ENCODE measurements around the gene PPP1R13B.

DNA sequence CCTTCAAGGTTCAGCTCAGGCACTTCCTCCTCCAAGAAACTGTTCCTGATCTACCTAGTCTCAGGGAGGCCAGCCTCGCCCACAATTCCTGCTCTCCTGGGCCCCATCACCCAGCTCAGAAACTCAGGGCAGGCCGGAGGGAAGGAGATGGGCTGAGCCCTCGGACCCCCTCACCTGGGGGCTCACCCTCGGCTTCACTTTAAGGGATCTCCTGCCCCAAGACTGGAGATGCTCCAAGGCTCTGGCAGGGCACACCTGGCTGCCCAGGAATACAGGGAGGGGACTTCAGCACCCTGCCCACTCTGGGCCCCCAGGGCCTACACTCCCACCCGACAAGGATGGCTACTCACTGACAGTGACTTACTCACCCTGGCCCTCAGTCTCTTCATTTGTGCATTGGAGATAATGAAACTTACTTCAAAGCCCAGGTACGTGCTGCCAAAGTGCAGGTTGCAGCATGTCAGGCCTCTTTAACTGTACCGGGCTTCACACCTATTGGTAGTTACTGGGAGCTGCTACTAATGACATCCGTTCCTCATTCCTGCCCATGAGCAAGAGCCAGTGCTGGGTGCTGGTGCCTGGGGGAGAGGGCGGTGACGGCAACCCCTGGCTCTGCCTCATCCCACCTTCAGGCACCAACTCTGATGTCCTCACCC is 21.0 kb upstream of the PPP1R13B start:
- TF ChIP-seq, protein P1, sequence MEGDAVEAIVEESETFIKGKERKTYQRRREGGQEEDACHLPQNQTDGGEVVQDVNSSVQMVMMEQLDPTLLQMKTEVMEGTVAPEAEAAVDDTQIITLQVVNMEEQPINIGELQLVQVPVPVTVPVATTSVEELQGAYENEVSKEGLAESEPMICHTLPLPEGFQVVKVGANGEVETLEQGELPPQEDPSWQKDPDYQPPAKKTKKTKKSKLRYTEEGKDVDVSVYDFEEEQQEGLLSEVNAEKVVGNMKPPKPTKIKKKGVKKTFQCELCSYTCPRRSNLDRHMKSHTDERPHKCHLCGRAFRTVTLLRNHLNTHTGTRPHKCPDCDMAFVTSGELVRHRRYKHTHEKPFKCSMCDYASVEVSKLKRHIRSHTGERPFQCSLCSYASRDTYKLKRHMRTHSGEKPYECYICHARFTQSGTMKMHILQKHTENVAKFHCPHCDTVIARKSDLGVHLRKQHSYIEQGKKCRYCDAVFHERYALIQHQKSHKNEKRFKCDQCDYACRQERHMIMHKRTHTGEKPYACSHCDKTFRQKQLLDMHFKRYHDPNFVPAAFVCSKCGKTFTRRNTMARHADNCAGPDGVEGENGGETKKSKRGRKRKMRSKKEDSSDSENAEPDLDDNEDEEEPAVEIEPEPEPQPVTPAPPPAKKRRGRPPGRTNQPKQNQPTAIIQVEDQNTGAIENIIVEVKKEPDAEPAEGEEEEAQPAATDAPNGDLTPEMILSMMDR (IDR thresholded peaks at IDR 0.05; ENCODE audit: poor library complexity): no peak
- TF ChIP-seq EZH2 (IDR thresholded peaks at IDR 0.05; ENCODE audit: borderline replicate concordance): no peak
